Hepatocyte (in vitro differentiated cells): Measurements from ENCODE around the gene KRT35. TPM values are rescaled to one million over a fixed set of nuclear protein-coding genes. Genes with fewer than 3 reads are reported as not detected.

Experiments
- DNase-seq: peaks from one replicate; pipeline ENCODE4 v3.0.0-alpha.2; 2016; ENCODE audit warnings: low spot score
- H2AFZ ChIP-seq: fragments of 200-600 bp; sonication (generic); 2 replicates; pipeline ENCODE4 v1.6.0; 2016; ENCODE audit warnings: antibody characterized with exemption, mild to moderate bottlenecking
- H3K27ac ChIP-seq: fragments of 200-600 bp; sonication (generic); 2 replicates; pipeline ENCODE4 v1.5.1; 2016; ENCODE audit warnings: mild to moderate bottlenecking
- H3K27me3 ChIP-seq: fragments of 200-600 bp; sonication (generic); 2 replicates; pipeline ENCODE4 v1.6.1; 2016
- H3K36me3 ChIP-seq: fragments of 200-600 bp; sonication (generic); replicated peaks from 2 replicates; pipeline ENCODE4 v1.5.1; 2016; ENCODE audit warnings: low read depth; ENCODE audit not compliant: insufficient read depth
- H3K4me1 ChIP-seq: fragments of 200-600 bp; sonication (generic); 2 replicates; pipeline ENCODE4 v1.5.1; 2016; ENCODE audit warnings: mild to moderate bottlenecking, moderate library complexity; ENCODE audit not compliant: insufficient read depth
- H3K4me2 ChIP-seq: fragments of 200-600 bp; sonication (generic); 2 replicates; pipeline ENCODE4 v1.6.0; 2016
- H3K4me3 ChIP-seq: fragments of 200-600 bp; sonication (generic); 2 replicates; pipeline ENCODE4 v1.5.1; 2016; ENCODE audit warnings: mild to moderate bottlenecking
- H3K79me2 ChIP-seq: fragments of 200-600 bp; sonication (generic); 2 replicates; pipeline ENCODE4 v1.6.0; 2017; ENCODE audit warnings: mild to moderate bottlenecking
- H3K9me2 ChIP-seq: fragments of 200-600 bp; sonication (generic); replicated peaks from 2 replicates; pipeline ENCODE4 v1.6.0; 2017; ENCODE audit warnings: mild to moderate bottlenecking; ENCODE audit not compliant: insufficient read depth
- H3K9me3 ChIP-seq: fragments of 200-600 bp; sonication (generic); 2 replicates; pipeline ENCODE4 v1.5.1; 2016; ENCODE audit warnings: low read depth, mild to moderate bottlenecking
- H4K20me1 ChIP-seq: fragments of 200-600 bp; sonication (generic); 2 replicates; pipeline ENCODE4 v1.6.0; 2016; ENCODE audit warnings: mild to moderate bottlenecking; ENCODE audit not compliant: insufficient read depth, poor library complexity, severe bottlenecking
- CTCF ChIP-seq: fragments of 200-600 bp; sonication (generic); IDR thresholded peaks from 2 replicates; pipeline ENCODE4 v1.5.1; 2016; ENCODE audit warnings: antibody characterized with exemption, mild to moderate bottlenecking; ENCODE audit not compliant: poor library complexity
- EZH2 ChIP-seq: fragments of 200-600 bp; sonication (generic); IDR thresholded peaks from 2 replicates; pipeline ENCODE4 v1.6.1; 2016; ENCODE audit warnings: antibody characterized with exemption, mild to moderate bottlenecking, borderline replicate concordance
- EZH2phosphoT487 ChIP-seq: fragments of 200-600 bp; sonication (generic); IDR thresholded peaks from one replicate; pipeline ENCODE4 v1.6.1; 2018; ENCODE audit warnings: antibody characterized with exemption, mild to moderate bottlenecking, low read depth, moderate library complexity; ENCODE audit not compliant: unreplicated experiment, severe bottlenecking
- WGBS: methylation state at CpG from one replicate; pipeline ENCODE4 v1.1.6; 2016; ENCODE audit warnings: low lambda C conversion rate; ENCODE audit errors: missing lambda C conversion rate; 5-methylcytosine and 5-hydroxymethylcytosine counted together
- polyA plus RNA-seq: library from polyadenylated mRNA; unstranded; fragments of >200 nt; fragmentation: Nextera tagmentation; extraction: Ambion mirVana; gene quantifications from 2 replicates; pipeline ENCODE4 v1.2.1, GENCODE V29; 2016
- total RNA-seq: library from RNA; depleted of rRNA; stranded (reverse); fragments of >200 nt; gene quantifications from 2 replicates; pipeline ENCODE4 v1.2.3, GENCODE V29; 2014

Gene KRT35
- total and polyA plus RNA-seq, 2 experiments from 2014 or later, result not detected

- Histone ChIP-seq H2AFZ (no peak within 1 kb of the TSS), H3K4me3 (no peak within 1 kb of the TSS), H3K9me3 (no peaks in the 10 kb centered on the region), H3K4me2 (no peak within 1 kb of the TSS), H3K36me3 (no peaks in the 10 kb centered on the region), H3K4me1 (peaks cover 18% of the 10 kb centered on the region), H3K9me2 (no peaks in the 10 kb centered on the region), H3K27ac (peak within 1 kb of the TSS; percentile 70), H4K20me1 (no peaks in the 10 kb centered on the region), H3K79me2 (no peaks in the 10 kb centered on the region), H3K27me3 (no peaks in the 10 kb centered on the region)
- WGBS, result 95% methylated on average over 17 of the region's 17 CpGs
- TF ChIP-seq EZH2 (no peak), EZH2phosphoT487 (no peak), CTCF (no peak)
- DNase-seq, result no peak
Measured at GRCh38 chr17:41505007-41505808, 24.3 kb upstream of the KRT35 start, which contains the start of gene KRT13. TSS of gene KRT13 (minus strand) at chr17:41505612. CDS start at chr17:41505550, 62 bp downstream.

GRCh38 chr17:41504246-41504977, 23.5 kb upstream of the KRT35 start:
- TF ChIP-seq EZH2, result no peak
- no peak for TF ChIP-seq CTCF
- TF ChIP-seq EZH2phosphoT487, result no peak
- no peaks in the 10 kb centered on the region for H3K27me3 ChIP-seq
- H3K4me1 ChIP-seq, result peaks cover 18% of the 10 kb centered on the region
- no peak overlapping the region for H3K4me2 ChIP-seq
- no peaks in the 10 kb centered on the region for H3K9me2 ChIP-seq
- H3K27ac ChIP-seq, result no peak overlapping the region
- H3K4me3 ChIP-seq, result no peak overlapping the region
- H3K36me3 ChIP-seq, result no peaks in the 10 kb centered on the region
- H2AFZ ChIP-seq, result no peak overlapping the region
- no peaks in the 10 kb centered on the region for H3K9me3 ChIP-seq
- DNase-seq, result no peak
- no peaks in the 10 kb centered on the region for H3K79me2 ChIP-seq
- no peaks in the 10 kb centered on the region for H4K20me1 ChIP-seq
- WGBS, result 64% methylated on average over 8 of the region's 8 CpGs

GRCh38 chr17:41503202-41503601, 22.3 kb upstream of the KRT35 start:
- no peak overlapping the region for H3K27ac ChIP-seq
- H3K4me1 ChIP-seq, result peaks cover 18% of the 10 kb centered on the region
- H3K27me3 ChIP-seq, result no peaks in the 10 kb centered on the region
- no peak overlapping the region for H3K4me2 ChIP-seq
- 93% methylated on average over 9 of the region's 9 CpGs for WGBS
- no peak for DNase-seq
- no peak overlapping the region for H3K4me3 ChIP-seq
- no peak for TF ChIP-seq EZH2
- no peak for TF ChIP-seq EZH2phosphoT487
- no peak for TF ChIP-seq CTCF
- H3K36me3 ChIP-seq, result no peaks in the 10 kb centered on the region
- H3K9me3 ChIP-seq, result no peaks in the 10 kb centered on the region
- no peaks in the 10 kb centered on the region for H3K79me2 ChIP-seq
- H4K20me1 ChIP-seq, result no peaks in the 10 kb centered on the region
- no peaks in the 10 kb centered on the region for H3K9me2 ChIP-seq
- H2AFZ ChIP-seq, result no peak overlapping the region
